ENCODE data around the gene CWC27. TPM values are rescaled to one million over a fixed set of nuclear protein-coding genes. Genes with fewer than 3 reads are reported as not detected.

The CWC27 gene
- total and polyA plus RNA-seq, 9 of the 15 experiments (the other 6 are each of a cell fraction or from before 2014, with no cell fraction given): 19.7 to 49.3 (median 38.3) TPM

GRCh38 chr5:64883912-64884311 is 115.2 kb downstream of the CWC27 start:
- in situ Hi-C loops (cut with MboI): no loop called here
- POLR2A ChIA-PET: no interaction called here
- no peaks in the 10 kb centered on the region for H3K9me3 ChIP-seq (replicated peaks; ENCODE audit: control insufficient read depth, insufficient read depth, low read depth, low read length)
- H3K79me2 ChIP-seq (ENCODE audit: control insufficient read depth, insufficient read depth, low read length): no peaks in the 10 kb centered on the region
- no peak overlapping the region for H3K4me2 ChIP-seq (ENCODE audit: insufficient read depth, low read length)
- no peak overlapping the region for H3K27ac ChIP-seq (ENCODE audit: extremely low read depth, low read depth, low read length)
- no peaks in the 10 kb centered on the region for H3K36me3 ChIP-seq (ENCODE audit: control insufficient read depth, insufficient read depth, low read length)
- no peak for DNase-seq (ENCODE audit: extremely low read depth in 1 of 4, low spot score in 3 of 4)
- H3K4me3 ChIP-seq: no peak overlapping the region
- ATAC-seq: no peak
- CTCF ChIA-PET (ENCODE audit: low intra/inter-chr PET ratio): interaction anchor here (0.5 kb wide), 1 partner anchor 1583 kb away, joined by 3 read pairs; no protein-coding TSS in a partner anchor
- H3K9me1 ChIP-seq (ENCODE audit: control insufficient read depth, insufficient read depth, low read length): no peaks in the 10 kb centered on the region
- intact Hi-C loops (cut with micrococcal nuclease): no loop called here
- no peak for FAIRE-seq
- TF ChIP-seq NR2F6 (CRISPR knock-in tag; IDR thresholded peaks at IDR 0.05) (no peak), ATF3 (IDR thresholded peaks at IDR 0.05) (peak; percentile 63), ATF3 (CRISPR knock-in tag; conservative IDR thresholded peaks at IDR 0.05) (no peak)
- H3K27me3 ChIP-seq (ENCODE audit: control insufficient read depth in 2 of 2, insufficient read depth in 2 of 2, low read length in 2 of 2): no peaks in the 10 kb centered on the region
- H3K4me1 ChIP-seq (replicated peaks in 1 of 2; ENCODE audit: control insufficient read depth in 2 of 2, insufficient read depth in 2 of 2, low read length in 2 of 2): no peaks in the 10 kb centered on the region
- no TSS peak for BruUV-seq (replicated peaks)
- no peak overlapping the region for H2AFZ ChIP-seq (ENCODE audit: low read depth, low read length)
- H4K20me1 ChIP-seq (replicated peaks; ENCODE audit: control insufficient read depth, insufficient read depth, low read length): no peaks in the 10 kb centered on the region; the same call in 1 of the 2 replicates
- no peak overlapping the region for H3K9ac ChIP-seq (ENCODE audit: insufficient read depth in 1 of 2, low read depth in 2 of 2, low read length in 2 of 2)
- 79% methylated on average over 1 of the region's 1 CpG for WGBS (ENCODE audit: insufficient coverage, low coverage, missing lambda C conversion rate)

GRCh38 chr5:64884541-64884940 is 115.8 kb downstream of the CWC27 start:
- no peaks in the 10 kb centered on the region; the same call in 1 of the 2 replicates for H4K20me1 ChIP-seq (replicated peaks; ENCODE audit: control insufficient read depth, insufficient read depth, low read length)
- TF ChIP-seq PATZ1 (CRISPR knock-in tag; IDR thresholded peaks at IDR 0.05; ENCODE audit: borderline replicate concordance): no peak
- intact Hi-C loops (cut with micrococcal nuclease): no loop called here
- no peaks in the 10 kb centered on the region for H3K9me1 ChIP-seq (ENCODE audit: control insufficient read depth, insufficient read depth, low read length)
- ATAC-seq (no peak), DNase-seq (ENCODE audit: extremely low read depth in 1 of 4, low spot score in 3 of 4) (no peak), FAIRE-seq (no peak)
- H3K9ac ChIP-seq (ENCODE audit: insufficient read depth in 1 of 2, low read depth in 2 of 2, low read length in 2 of 2): no peak overlapping the region
- in situ Hi-C loops (cut with MboI): no loop called here
- no peaks in the 10 kb centered on the region for H3K79me2 ChIP-seq (ENCODE audit: control insufficient read depth, insufficient read depth, low read length)
- POLR2A ChIA-PET: no interaction called here
- no peak overlapping the region for H2AFZ ChIP-seq (ENCODE audit: low read depth, low read length)
- BruUV-seq (replicated peaks): no TSS peak
- 41% methylated on average over 1 of the region's 1 CpG for WGBS (ENCODE audit: insufficient coverage, low coverage, missing lambda C conversion rate)
- no peaks in the 10 kb centered on the region for H3K27me3 ChIP-seq (ENCODE audit: control insufficient read depth in 2 of 2, insufficient read depth in 2 of 2, low read length in 2 of 2)
- CTCF ChIA-PET (ENCODE audit: low intra/inter-chr PET ratio): no interaction called here
- no peak overlapping the region for H3K4me2 ChIP-seq (ENCODE audit: insufficient read depth, low read length)
- no peaks in the 10 kb centered on the region for H3K36me3 ChIP-seq (ENCODE audit: control insufficient read depth, insufficient read depth, low read length)
- H3K9me3 ChIP-seq (replicated peaks; ENCODE audit: control insufficient read depth, insufficient read depth, low read depth, low read length): no peaks in the 10 kb centered on the region
- H3K4me1 ChIP-seq (replicated peaks in 1 of 2; ENCODE audit: control insufficient read depth in 2 of 2, insufficient read depth in 2 of 2, low read length in 2 of 2): no peaks in the 10 kb centered on the region
- H3K27ac ChIP-seq (ENCODE audit: extremely low read depth, low read depth, low read length): no peak overlapping the region
- no peak overlapping the region for H3K4me3 ChIP-seq

Data from K562 (cell line).